Endodermal cell (in vitro differentiated cells): ENCODE results near the gene DEFB112. TPM values are rescaled to one million over a fixed set of nuclear protein-coding genes. Genes with fewer than 3 reads are reported as not detected.

Experiments
- DNase-seq: peaks from one replicate; pipeline ENCODE4 v3.0.0-alpha.2; 2017
- H3K27ac ChIP-seq: 2 replicates; pipeline ENCODE4 v1.5.1; 2013; ENCODE audit warnings: mild to moderate bottlenecking, low read depth, low read length, moderate library complexity
- H3K27me3 ChIP-seq: 2 replicates; pipeline ENCODE4 v1.6.1; 2013; ENCODE audit warnings: mild to moderate bottlenecking, low read length, moderate library complexity; ENCODE audit not compliant: insufficient read depth, control insufficient read depth, poor library complexity, severe bottlenecking
- H3K36me3 ChIP-seq: 2 replicates; pipeline ENCODE4 v1.7.0; 2013; ENCODE audit warnings: mild to moderate bottlenecking, low read length, moderate library complexity; ENCODE audit not compliant: control insufficient read depth, insufficient read depth
- H3K4me1 ChIP-seq: one replicate; pipeline ENCODE4 v1.7.0; 2013; ENCODE audit warnings: low read length; ENCODE audit not compliant: control insufficient read depth, insufficient read depth
- H3K4me3 ChIP-seq: 2 replicates; pipeline ENCODE4 v1.5.1; 2013; ENCODE audit warnings: mild to moderate bottlenecking, low read length, moderate library complexity
- H3K9ac ChIP-seq: 2 replicates; pipeline ENCODE4 v1.6.1; 2013; ENCODE audit warnings: mild to moderate bottlenecking, low read length, moderate library complexity; ENCODE audit not compliant: poor library complexity, severe bottlenecking; ENCODE audit errors: extremely low read depth
- H3K9me3 ChIP-seq: 2 replicates; pipeline ENCODE4 v1.6.1; 2013; ENCODE audit warnings: mild to moderate bottlenecking, low read length, moderate library complexity; ENCODE audit not compliant: control insufficient read depth
- H3K27ac Mint-ChIP-seq: 2 replicates; pipeline ENCODE4 v1.8.0; 2020; ENCODE audit warnings: mixed read lengths
- H3K27me3 Mint-ChIP-seq: 2 replicates; pipeline ENCODE4 v1.8.0; 2021; ENCODE audit warnings: mild to moderate bottlenecking, mixed read lengths; ENCODE audit not compliant: insufficient read depth
- H3K36me3 Mint-ChIP-seq: 2 replicates; pipeline ENCODE4 v1.8.0; 2020; ENCODE audit warnings: low read depth, mixed read lengths
- H3K4me1 Mint-ChIP-seq: 2 replicates; pipeline ENCODE4 v1.8.0; 2020; ENCODE audit warnings: mixed read lengths
- H3K4me3 Mint-ChIP-seq: 2 replicates; pipeline ENCODE4 v1.8.0; 2020; ENCODE audit warnings: mild to moderate bottlenecking, moderate library complexity, mixed read lengths
- H3K9me3 Mint-ChIP-seq: 2 replicates; pipeline ENCODE4 v1.8.0; 2020; ENCODE audit warnings: mild to moderate bottlenecking, mixed read lengths
- CTCF ChIP-seq: fragments of 200-600 bp; sonication (generic); conservative IDR thresholded peaks from 2 replicates; pipeline ENCODE4 v1.5.0; 2021; ENCODE audit warnings: antibody characterized with exemption, mild to moderate bottlenecking
- WGBS, 2 experiments: methylation state at CpG; one replicate each; pipeline versions ENCODE4 v1.1.5 to v1.1.7; 2013; ENCODE audit warnings: missing lambda C conversion rate in 2 of 2, mixed read lengths in 1 of 2; ENCODE audit not compliant: insufficient coverage in 1 of 2, insufficient read length in 1 of 2; 5-methylcytosine and 5-hydroxymethylcytosine counted together
- total RNA-seq, 2 donors: library from RNA; stranded (reverse); fragmentation: NEBNext Ultra II Directional in 1 of 2; extraction: Animal tissue kit (Norgen Biotek cat#: 25700) in 1 of 2; gene quantifications; 2 replicates in 1 of 2; 3 replicates in 1 of 2; pipeline ENCODE4 v1.2.1, GENCODE V29; 2021

Gene DEFB112
- total RNA-seq, 2 donors from 2014 or later: not detected

GRCh38 chr6:50096296-50096695 lies 46.6 kb upstream of the DEFB112 start:
- DNase-seq: no peak
- no peak overlapping the region for H3K9ac ChIP-seq
- no peak overlapping the region for H3K4me3 ChIP-seq
- no peak overlapping the region for H3K4me3 Mint-ChIP-seq
- no peaks in the 10 kb centered on the region for H3K36me3 ChIP-seq
- H3K4me1 Mint-ChIP-seq: peaks cover 13% of the 10 kb centered on the region
- no peaks in the 10 kb centered on the region for H3K27me3 Mint-ChIP-seq
- TF ChIP-seq CTCF: no peak
- H3K36me3 Mint-ChIP-seq: no peaks in the 10 kb centered on the region
- no peak overlapping the region for H3K27ac Mint-ChIP-seq
- no peaks in the 10 kb centered on the region for H3K4me1 ChIP-seq
- H3K9me3 Mint-ChIP-seq: no peaks in the 10 kb centered on the region
- H3K27ac ChIP-seq: no peak overlapping the region
- no peaks in the 10 kb centered on the region for H3K9me3 ChIP-seq
- H3K27me3 ChIP-seq: no peaks in the 10 kb centered on the region

GRCh38 chr6:50093938-50094272 lies 44.2 kb upstream of the DEFB112 start:
- DNase-seq: no peak
- Mint-ChIP-seq H3K4me3 (no peak overlapping the region), H3K27me3 (no peaks in the 10 kb centered on the region), H3K4me1 (peaks cover 7% of the 10 kb centered on the region), H3K27ac (no peak overlapping the region), H3K9me3 (no peaks in the 10 kb centered on the region), H3K36me3 (no peaks in the 10 kb centered on the region)
- H3K9me3 ChIP-seq: no peaks in the 10 kb centered on the region
- no peak overlapping the region for H3K27ac ChIP-seq
- H3K4me3 ChIP-seq: no peak overlapping the region
- 100% methylated on average over 1 of the region's 1 CpG; no CpG with 5 or more reads in 1 of the 2 experiments for WGBS, 2 experiments
- H3K9ac ChIP-seq: no peak overlapping the region
- no peaks in the 10 kb centered on the region for H3K36me3 ChIP-seq
- no peaks in the 10 kb centered on the region for H3K27me3 ChIP-seq
- no peaks in the 10 kb centered on the region for H3K4me1 ChIP-seq
- no peak for TF ChIP-seq CTCF

GRCh38 chr6:50093116-50093937 lies 43.6 kb upstream of the DEFB112 start:
- Histone ChIP-seq H3K36me3 (no peaks in the 10 kb centered on the region), H3K9me3 (no peaks in the 10 kb centered on the region), H3K27ac (no peak overlapping the region), H3K27me3 (no peaks in the 10 kb centered on the region), H3K4me3 (no peak overlapping the region), H3K4me1 (no peaks in the 10 kb centered on the region), H3K9ac (no peak overlapping the region)
- peaks cover 4% of the 10 kb centered on the region for H3K4me1 Mint-ChIP-seq
- H3K27ac Mint-ChIP-seq: no peak overlapping the region
- 89 to 92% methylated on average over 6 to 7 of the region's 7 CpGs for WGBS, 2 experiments
- H3K4me3 Mint-ChIP-seq: no peak overlapping the region
- DNase-seq: no peak
- no peaks in the 10 kb centered on the region for H3K9me3 Mint-ChIP-seq
- no peak for TF ChIP-seq CTCF
- H3K27me3 Mint-ChIP-seq: no peaks in the 10 kb centered on the region
- H3K36me3 Mint-ChIP-seq: no peaks in the 10 kb centered on the region
